IPS-NIHi7 (cell line): ENCODE results near the gene AQP10.
A peak's percentile ranks its signal among the peaks of the same experiment; 100 is the strongest.
"Not testable (repeated sequence)": the region's sequence is repeated elsewhere in the genome, so short reads cannot be mapped to it uniquely, and the experiment has no call there.

Experiments used
- DNase-seq: peaks from one replicate; pipeline ENCODE4 v3.0.0; 2012; ENCODE audit warnings: mixed read lengths; ENCODE audit errors: extremely low spot score

Gene AQP10

GRCh38 chr1:154320882-154321608 is at the start of gene AQP10:
Gene AQP10 (plus strand): TSS chr1:154321093. CDS start chr1:154321156, 63 bp downstream.
- DNase-seq: no peak

GRCh38 chr1:154272217-154272998 is 48.5 kb upstream of the AQP10 start, which contains the start of gene HAX1:
Gene HAX1 (plus strand): TSS chr1:154272629. CDS start chr1:154272724, 95 bp downstream.
- peak; percentile 93 for DNase-seq

- no peak for DNase-seq
Measured at GRCh38 chr1:154272999-154273563, 47.8 kb upstream of the AQP10 start.

GRCh38 chr1:154276797-154277196 is 44.1 kb upstream of the AQP10 start:
- no peak for DNase-seq

GRCh38 chr1:154287591-154287990 is 33.3 kb upstream of the AQP10 start:
- not testable (repeated sequence) for DNase-seq

GRCh38 chr1:154288661-154289060 is 32.2 kb upstream of the AQP10 start:
- DNase-seq: no peak

- no peak for DNase-seq
Measured at GRCh38 chr1:154290921-154291320, 30.0 kb upstream of the AQP10 start.

- no peak for DNase-seq
Measured at GRCh38 chr1:154295408-154296235, 25.3 kb upstream of the AQP10 start.

GRCh38 chr1:154301582-154301981 is 19.3 kb upstream of the AQP10 start:
- DNase-seq: no peak

- DNase-seq: no peak
Measured at GRCh38 chr1:154304664-154305337, 16.1 kb upstream of the AQP10 start.

GRCh38 chr1:154306151-154306550 is 14.7 kb upstream of the AQP10 start:
- no peak for DNase-seq

GRCh38 chr1:154307670-154308270 is 13.1 kb upstream of the AQP10 start:
- not testable (repeated sequence) for DNase-seq

- not testable (repeated sequence) for DNase-seq
Measured at GRCh38 chr1:154309136-154309535, 11.8 kb upstream of the AQP10 start.

GRCh38 chr1:154312229-154313065 is 8.4 kb upstream of the AQP10 start:
- DNase-seq: not testable (repeated sequence)

- no peak for DNase-seq
Measured at GRCh38 chr1:154313066-154313356, 7.9 kb upstream of the AQP10 start.

GRCh38 chr1:154314226-154314625 is 6.7 kb upstream of the AQP10 start:
- not testable (repeated sequence) for DNase-seq

GRCh38 chr1:154316704-154317103 is 4.2 kb upstream of the AQP10 start:
- DNase-seq: no peak

GRCh38 chr1:154318386-154318785 is 2.5 kb upstream of the AQP10 start:
- DNase-seq: no peak

GRCh38 chr1:154321609-154321934 is 679 bp downstream of the AQP10 start:
- DNase-seq: not testable (repeated sequence)

GRCh38 chr1:154323493-154323892 is 2.6 kb downstream of the AQP10 start:
- no peak for DNase-seq
